Keratinocyte (primary cell): ENCODE data around the gene ALOX5. TPM values are rescaled to one million over a fixed set of nuclear protein-coding genes. Genes with fewer than 3 reads are reported as not detected.

Experiments used
- DNase-seq: peaks from one replicate; pipeline ENCODE4 v3.0.0-alpha.2; 2011; ENCODE audit warnings: low read depth, missing footprints, low spot score
- FAIRE-seq: peaks from 2 replicates; lab custom pipeline; 2011; peaks lifted over from hg19 to GRCh38; lab: Jason Lieb, UNC
- H2AFZ ChIP-seq: 2 replicates; pipeline ENCODE4 v1.6.0; 2012; ENCODE audit warnings: low read length, control low read depth, inconsistent platforms; ENCODE audit not compliant: control insufficient read depth
- H3K27ac ChIP-seq: 2 replicates; pipeline ENCODE4 v1.5.1; 2011; ENCODE audit warnings: low read length; ENCODE audit not compliant: control insufficient read depth, insufficient read depth
- H3K27me3 ChIP-seq: 3 replicates; pipeline ENCODE4 v1.6.0; 2011; ENCODE audit warnings: low read length; ENCODE audit not compliant: control insufficient read depth, insufficient read depth; ENCODE audit errors: extremely low read depth
- H3K36me3 ChIP-seq, 2 experiments: 2 replicates in 1 of 2; 3 replicates in 1 of 2; pipeline ENCODE4 v1.5.1; 2011; ENCODE audit warnings: low read length in 2 of 2, mild to moderate bottlenecking in 1 of 2; ENCODE audit not compliant: control insufficient read depth in 2 of 2, insufficient read depth in 2 of 2; ENCODE audit errors: extremely low read depth in 1 of 2
- H3K4me1 ChIP-seq: 3 replicates; pipeline ENCODE4 v1.5.1; 2011; ENCODE audit warnings: low read length; ENCODE audit not compliant: control insufficient read depth, insufficient read depth; ENCODE audit errors: extremely low read depth
- H3K4me2 ChIP-seq: 3 replicates; pipeline ENCODE4 v1.6.0; 2011; ENCODE audit warnings: low read depth, low read length; ENCODE audit not compliant: control insufficient read depth, insufficient read depth; ENCODE audit errors: extremely low read depth
- H3K4me3 ChIP-seq, 3 experiments: fragments of 200-600 bp in 1 of 3; sonication (generic) in 1 of 3; 2 replicates in 2 of 3; 3 replicates in 1 of 3; pipeline ENCODE4 v1.5.1; 2011 to 2016; ENCODE audit warnings: low read length in 3 of 3, mild to moderate bottlenecking in 3 of 3, control low read depth in 2 of 3, inconsistent platforms in 1 of 3, low read depth in 1 of 3, mixed read lengths in 1 of 3, mixed run types in 1 of 3, moderate library complexity in 1 of 3; ENCODE audit not compliant: control insufficient read depth in 2 of 3, insufficient read depth in 2 of 3; ENCODE audit errors: extremely low read depth in 1 of 3
- H3K79me2 ChIP-seq: 2 replicates; pipeline ENCODE4 v1.6.0; 2012; ENCODE audit warnings: low read length; ENCODE audit not compliant: control insufficient read depth, insufficient read depth
- H3K9ac ChIP-seq: 3 replicates; pipeline ENCODE4 v1.6.0; 2011; ENCODE audit warnings: low read length; ENCODE audit not compliant: control insufficient read depth, insufficient read depth; ENCODE audit errors: extremely low read depth
- H3K9me1 ChIP-seq: 3 replicates; pipeline ENCODE4 v1.6.0; 2011; ENCODE audit warnings: low read length; ENCODE audit not compliant: control insufficient read depth, insufficient read depth; ENCODE audit errors: extremely low read depth
- H3K9me3 ChIP-seq: 2 replicates; pipeline ENCODE4 v1.5.1; 2012; ENCODE audit warnings: low read depth, low read length; ENCODE audit not compliant: control insufficient read depth
- H4K20me1 ChIP-seq: 3 replicates; pipeline ENCODE4 v1.6.0; 2011; ENCODE audit warnings: low read length; ENCODE audit not compliant: control insufficient read depth, insufficient read depth; ENCODE audit errors: extremely low read depth
- CTCF ChIP-seq, 3 experiments: IDR thresholded peaks in 1 of 3; conservative IDR thresholded peaks in 1 of 3; optimal IDR thresholded peaks in 1 of 3; 2 replicates in 2 of 3; 3 replicates in 1 of 3; pipeline versions ENCODE3 to v1.5.1; 2011; ENCODE audit warnings: low read length in 3 of 3, mild to moderate bottlenecking in 3 of 3, moderate library complexity in 2 of 3, control low read depth in 1 of 3, inconsistent platforms in 1 of 3; ENCODE audit not compliant: insufficient read depth in 2 of 3; ENCODE audit errors: extremely low read depth in 1 of 3
- EZH2 ChIP-seq: IDR thresholded peaks from one replicate; pipeline ENCODE4 v1.6.1; 2012; ENCODE audit warnings: inconsistent platforms, mild to moderate bottlenecking, low read length, moderate library complexity
- dilution Hi-C: fragments of 300-500 bp; cut with MboI; formaldehyde crosslinking; loops from one replicate; pipeline ENCODE4 v1.7.0; 2020; ENCODE audit warnings: low sequenced_read_pairs; ENCODE audit not compliant: extremely low pct_ligation_motif_present
- polyA plus RNA-seq, 5 experiments: library from polyadenylated mRNA; depleted of rRNA in 3 of 5; stranded (reverse) in 3 of 5; stranded (forward) in 1 of 5; unstranded in 1 of 5; fragments of >200 nt; gene quantifications; 1 replicate in 1 of 5; 2 replicates in 3 of 5; 3 replicates in 1 of 5; pipeline versions ENCODE4 v1.2.1 to v1.2.3, GENCODE V29; 2011 to 2012; ENCODE audit warnings: missing spikeins in 2 of 5, low read depth in 1 of 5, low replicate concordance in 1 of 5

Gene ALOX5
- polyA plus RNA-seq, 1 donor (not counting 4 experiments of a cell fraction or from before 2014, with no cell fraction given), result not detected

GRCh38 chr10:45416603-45417002, 42.6 kb downstream of the ALOX5 start:
- no peak overlapping the region for H3K27ac ChIP-seq
- peaks cover 2% of the 10 kb centered on the region for H3K4me1 ChIP-seq
- no peak overlapping the region for H2AFZ ChIP-seq
- H4K20me1 ChIP-seq, result no peaks in the 10 kb centered on the region
- TF ChIP-seq CTCF (optimal IDR thresholded peaks at IDR 0.05 in 1 of 3, IDR thresholded peaks at IDR 0.05 in 1 of 3, conservative IDR thresholded peaks at IDR 0.05 in 1 of 3; ENCODE audit: extremely low read depth in 1 of 3, insufficient read depth in 2 of 3, low read length in 3 of 3) (no peak), EZH2 (no peak)
- dilution Hi-C loops, result no loop called here
- H3K9me3 ChIP-seq, result no peaks in the 10 kb centered on the region
- no peak overlapping the region for H3K9ac ChIP-seq
- H3K4me2 ChIP-seq, result no peak overlapping the region
- H3K9me1 ChIP-seq, result no peaks in the 10 kb centered on the region
- no peak overlapping the region for H3K4me3 ChIP-seq
- FAIRE-seq, result no peak
- DNase-seq, result no peak
- H3K79me2 ChIP-seq, result no peaks in the 10 kb centered on the region
- H3K36me3 ChIP-seq, result no peaks in the 10 kb centered on the region
- peaks cover 34% of the 10 kb centered on the region for H3K27me3 ChIP-seq

GRCh38 chr10:45417746-45418145, 43.7 kb downstream of the ALOX5 start:
- Histone ChIP-seq H3K27me3 (peaks cover 34% of the 10 kb centered on the region), H3K9ac (no peak overlapping the region), H3K9me3 (no peaks in the 10 kb centered on the region), H3K4me3 (no peak overlapping the region), H3K27ac (no peak overlapping the region), H4K20me1 (no peaks in the 10 kb centered on the region), H3K36me3 (no peaks in the 10 kb centered on the region), H2AFZ (no peak overlapping the region), H3K79me2 (no peaks in the 10 kb centered on the region), H3K4me1 (peaks cover 2% of the 10 kb centered on the region), H3K9me1 (no peaks in the 10 kb centered on the region), H3K4me2 (no peak overlapping the region)
- TF ChIP-seq CTCF (optimal IDR thresholded peaks at IDR 0.05 in 1 of 3, IDR thresholded peaks at IDR 0.05 in 1 of 3, conservative IDR thresholded peaks at IDR 0.05 in 1 of 3; ENCODE audit: extremely low read depth in 1 of 3, insufficient read depth in 2 of 3, low read length in 3 of 3) (no peak), EZH2 (no peak)
- DNase-seq (no peak), FAIRE-seq (no peak)
- dilution Hi-C loops, result no loop called here
